PC-9 (cell line): ENCODE results near the gene MYO19.

Experiments used
- CTCF ChIP-seq: fragments of 200-600 bp; sonication (generic); conservative IDR thresholded peaks from 2 replicates; pipeline ENCODE4 v1.6.1; 2017; ENCODE audit warnings: mixed run types, antibody characterized with exemption, mild to moderate bottlenecking, moderate library complexity
- EZH2 ChIP-seq: fragments of 200-600 bp; sonication (generic); IDR thresholded peaks from 2 replicates; pipeline ENCODE4 v1.8.0; 2017; ENCODE audit warnings: antibody characterized with exemption, low read depth

- TF ChIP-seq CTCF = no peak
- no peak for TF ChIP-seq EZH2
Measured at GRCh38 chr17:36459601-36460000, 75.1 kb downstream of the MYO19 start.
